Nephron (organoid): ENCODE results near the gene SORBS1.
"Not testable (repeated sequence)": the region's sequence is repeated elsewhere in the genome, so short reads cannot be mapped to it uniquely, and the experiment has no call there.

Experiments used
- H3K27ac Mint-ChIP-seq, 3 experiments: 2 replicates each; pipeline ENCODE4 v1.8.0; 2020; ENCODE audit warnings: mixed read lengths in 3 of 3, mild to moderate bottlenecking in 2 of 3, moderate library complexity in 1 of 3
- H3K27me3 Mint-ChIP-seq: 2 replicates; pipeline ENCODE4 v1.8.0; 2021; ENCODE audit warnings: low read depth, mild to moderate bottlenecking, moderate library complexity, mixed read lengths
- H3K36me3 Mint-ChIP-seq: 2 replicates; pipeline ENCODE4 v1.8.0; 2020; ENCODE audit warnings: low read depth, mixed read lengths
- H3K4me1 Mint-ChIP-seq: 2 replicates; pipeline ENCODE4 v1.8.0; 2020; ENCODE audit warnings: mixed read lengths
- H3K4me3 Mint-ChIP-seq, 3 experiments: 2 replicates each; pipeline ENCODE4 v1.8.0; 2020; ENCODE audit warnings: mild to moderate bottlenecking in 3 of 3, mixed read lengths in 3 of 3, moderate library complexity in 2 of 3
- H3K9me3 Mint-ChIP-seq: 2 replicates; pipeline ENCODE4 v1.8.0; 2020; ENCODE audit warnings: mixed read lengths
- TF ChIP-seq, protein P1 (sequence below), 3 experiments: fragments of 200-600 bp; sonication (generic); IDR thresholded peaks; one replicate each; pipeline ENCODE4 v1.5.0; 2021; ENCODE audit warnings: antibody characterized with exemption in 3 of 3; ENCODE audit not compliant: unreplicated experiment in 3 of 3

Gene SORBS1

DNA sequence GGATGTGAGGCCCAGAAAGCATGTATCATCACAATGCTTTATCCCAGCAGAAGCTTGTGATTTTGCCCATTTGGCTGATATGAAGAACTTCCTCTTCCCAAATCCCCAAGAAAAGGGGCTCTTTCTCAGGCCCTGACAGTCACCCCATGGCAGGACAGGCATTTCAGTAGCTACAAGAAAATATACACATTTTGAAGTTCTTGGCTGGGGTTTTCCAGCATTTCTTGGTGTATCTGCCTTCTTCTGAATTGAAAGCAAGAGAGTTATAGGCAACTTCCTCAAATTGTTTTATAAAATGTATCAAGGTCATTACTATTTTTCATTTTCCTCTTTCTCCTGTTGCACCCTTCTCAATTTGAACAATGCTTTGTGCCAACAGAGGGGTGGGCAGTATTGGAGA lies 207.1 kb downstream of the SORBS1 start:
- TF ChIP-seq, protein P1, sequence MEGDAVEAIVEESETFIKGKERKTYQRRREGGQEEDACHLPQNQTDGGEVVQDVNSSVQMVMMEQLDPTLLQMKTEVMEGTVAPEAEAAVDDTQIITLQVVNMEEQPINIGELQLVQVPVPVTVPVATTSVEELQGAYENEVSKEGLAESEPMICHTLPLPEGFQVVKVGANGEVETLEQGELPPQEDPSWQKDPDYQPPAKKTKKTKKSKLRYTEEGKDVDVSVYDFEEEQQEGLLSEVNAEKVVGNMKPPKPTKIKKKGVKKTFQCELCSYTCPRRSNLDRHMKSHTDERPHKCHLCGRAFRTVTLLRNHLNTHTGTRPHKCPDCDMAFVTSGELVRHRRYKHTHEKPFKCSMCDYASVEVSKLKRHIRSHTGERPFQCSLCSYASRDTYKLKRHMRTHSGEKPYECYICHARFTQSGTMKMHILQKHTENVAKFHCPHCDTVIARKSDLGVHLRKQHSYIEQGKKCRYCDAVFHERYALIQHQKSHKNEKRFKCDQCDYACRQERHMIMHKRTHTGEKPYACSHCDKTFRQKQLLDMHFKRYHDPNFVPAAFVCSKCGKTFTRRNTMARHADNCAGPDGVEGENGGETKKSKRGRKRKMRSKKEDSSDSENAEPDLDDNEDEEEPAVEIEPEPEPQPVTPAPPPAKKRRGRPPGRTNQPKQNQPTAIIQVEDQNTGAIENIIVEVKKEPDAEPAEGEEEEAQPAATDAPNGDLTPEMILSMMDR (IDR thresholded peaks at IDR 0.05; ENCODE audit: unreplicated experiment in 3 of 3) = no peak
- peaks cover 16% of the 10 kb centered on the region for H3K36me3 Mint-ChIP-seq
- H3K27me3 Mint-ChIP-seq = peaks cover 4% of the 10 kb centered on the region
- no peak overlapping the region for H3K27ac Mint-ChIP-seq
- H3K4me1 Mint-ChIP-seq = peaks cover 5% of the 10 kb centered on the region
- no peaks in the 10 kb centered on the region for H3K9me3 Mint-ChIP-seq
- H3K4me3 Mint-ChIP-seq = no peak overlapping the region

DNA sequence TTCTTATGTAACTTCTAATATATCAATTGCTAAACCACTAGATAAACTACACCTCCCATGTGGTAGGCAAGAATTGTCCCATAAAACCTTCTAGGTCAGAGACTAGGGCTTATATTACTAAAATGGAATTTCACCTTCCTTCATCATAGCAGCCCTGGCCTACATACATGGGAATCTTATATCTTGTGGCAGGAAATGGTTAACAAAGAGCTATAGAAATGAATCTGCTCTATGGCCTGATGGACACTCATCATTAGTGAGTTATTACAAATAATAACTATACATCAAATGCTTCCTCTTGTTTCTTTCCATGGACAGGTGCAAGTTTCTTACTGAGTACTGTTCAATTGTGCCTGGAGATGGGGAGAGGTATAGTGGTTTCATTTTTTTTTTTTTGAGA lies 208.0 kb downstream of the SORBS1 start:
- H3K36me3 Mint-ChIP-seq = peaks cover 16% of the 10 kb centered on the region
- no peak overlapping the region for H3K27ac Mint-ChIP-seq
- H3K9me3 Mint-ChIP-seq = no peaks in the 10 kb centered on the region
- H3K4me1 Mint-ChIP-seq = peaks cover 5% of the 10 kb centered on the region
- H3K27me3 Mint-ChIP-seq = peaks cover 4% of the 10 kb centered on the region
- no peak overlapping the region for H3K4me3 Mint-ChIP-seq
- TF ChIP-seq, protein P1 (IDR thresholded peaks at IDR 0.05; ENCODE audit: unreplicated experiment in 3 of 3) = no peak

DNA sequence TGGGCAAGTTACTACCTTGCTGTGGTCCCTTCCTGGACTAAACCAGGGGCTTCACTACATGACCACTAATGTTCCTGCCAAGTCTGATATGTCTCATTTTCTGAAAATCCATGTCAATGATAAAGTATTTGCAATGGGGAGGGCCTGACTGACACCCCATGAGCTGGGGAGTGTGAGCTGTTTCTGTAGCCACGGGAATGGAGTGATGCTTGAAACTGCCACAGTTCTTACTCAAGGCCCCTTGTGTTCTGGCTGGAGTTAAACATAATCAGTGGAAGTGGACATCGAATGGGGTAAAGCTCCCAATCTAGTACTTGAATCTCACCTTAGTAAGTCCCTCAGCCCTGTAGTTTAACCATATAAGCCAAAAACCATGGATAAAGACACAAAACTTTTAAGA lies 208.5 kb downstream of the SORBS1 start:
- no peaks in the 10 kb centered on the region for H3K9me3 Mint-ChIP-seq
- TF ChIP-seq, protein P1 (IDR thresholded peaks at IDR 0.05; ENCODE audit: unreplicated experiment in 3 of 3) = no peak
- H3K4me1 Mint-ChIP-seq = peaks cover 5% of the 10 kb centered on the region
- no peak overlapping the region for H3K4me3 Mint-ChIP-seq
- peaks cover 4% of the 10 kb centered on the region for H3K27me3 Mint-ChIP-seq
- no peak overlapping the region for H3K27ac Mint-ChIP-seq
- peaks cover 16% of the 10 kb centered on the region for H3K36me3 Mint-ChIP-seq

DNA sequence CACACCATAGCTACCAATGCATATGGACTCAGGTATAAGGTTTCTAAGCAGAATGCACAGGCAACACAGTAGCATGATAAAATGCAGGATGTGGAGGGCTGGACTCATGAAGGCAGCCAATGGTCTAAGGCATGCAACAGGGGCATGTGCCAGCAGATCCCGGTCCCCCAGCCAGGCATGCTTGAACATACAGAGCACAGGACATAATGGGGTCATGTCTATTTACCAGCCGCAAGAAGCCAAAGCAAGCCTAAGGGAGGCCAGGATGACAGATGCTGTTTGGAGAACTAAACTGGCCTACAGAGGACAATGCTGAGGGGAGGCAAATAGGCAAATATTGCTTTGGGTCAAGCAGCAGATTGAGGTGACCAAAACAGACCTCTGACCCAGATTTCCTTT lies 210.3 kb downstream of the SORBS1 start:
- Mint-ChIP-seq H3K4me3 (no peak overlapping the region), H3K27ac (no peak overlapping the region), H3K9me3 (no peaks in the 10 kb centered on the region), H3K4me1 (peaks cover 5% of the 10 kb centered on the region), H3K36me3 (peaks cover 8% of the 10 kb centered on the region), H3K27me3 (peaks cover 4% of the 10 kb centered on the region)
- TF ChIP-seq, protein P1 (IDR thresholded peaks at IDR 0.05; ENCODE audit: unreplicated experiment in 3 of 3) = no peak

DNA sequence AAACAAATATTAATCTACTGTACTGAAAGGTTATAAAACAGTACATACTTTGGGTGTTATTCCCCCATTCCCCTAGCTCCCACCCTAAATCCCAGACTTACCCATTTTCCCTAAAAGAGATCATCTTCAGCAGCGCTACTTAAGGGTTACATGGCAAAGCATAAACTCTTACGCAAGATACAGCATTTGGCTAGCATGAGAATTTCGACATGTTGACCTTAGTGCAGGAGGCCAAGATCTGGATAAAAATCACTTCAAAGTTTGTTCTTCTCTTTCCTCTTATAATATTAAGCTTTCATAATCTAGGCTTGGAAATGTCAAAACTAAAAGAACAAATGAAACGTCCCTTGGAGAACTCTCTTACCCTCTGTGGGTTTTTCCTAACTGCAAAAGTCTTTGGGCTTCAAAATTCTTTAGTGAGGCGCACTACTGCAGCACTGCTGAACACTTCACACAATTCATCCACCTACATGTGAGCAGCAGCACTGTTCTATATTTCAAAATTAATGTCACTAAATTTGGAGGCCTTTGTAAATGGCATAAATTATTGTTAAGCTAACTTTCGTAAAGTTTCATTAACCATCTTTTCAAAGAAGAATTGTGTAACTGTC lies 210.8 kb downstream of the SORBS1 start:
- Mint-ChIP-seq H3K4me1 (peaks cover 5% of the 10 kb centered on the region), H3K27ac (no peak overlapping the region), H3K4me3 (no peak overlapping the region), H3K27me3 (peaks cover 3% of the 10 kb centered on the region), H3K36me3 (peaks cover 6% of the 10 kb centered on the region), H3K9me3 (no peaks in the 10 kb centered on the region)
- TF ChIP-seq, protein P1 (IDR thresholded peaks at IDR 0.05; ENCODE audit: unreplicated experiment in 3 of 3) = no peak

DNA sequence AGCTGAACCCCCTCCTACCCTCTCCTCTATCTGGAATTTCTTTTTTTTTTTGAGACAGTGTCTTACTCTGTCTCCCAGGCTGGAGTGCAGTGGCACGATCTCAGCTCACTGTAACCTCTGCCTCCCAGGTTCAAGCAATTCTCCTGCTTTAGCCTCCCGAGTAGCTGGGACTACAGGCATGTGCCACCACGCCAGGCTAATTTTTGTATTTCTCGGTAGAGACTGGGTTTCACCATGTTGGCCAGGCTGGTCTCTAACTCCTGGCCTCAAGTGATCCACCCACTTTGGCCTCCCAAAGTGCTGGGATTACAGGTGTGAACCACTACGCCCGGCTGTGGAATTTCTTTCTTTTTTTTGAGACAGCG lies 213.8 kb downstream of the SORBS1 start:
- not testable (repeated sequence) for H3K27me3 Mint-ChIP-seq, H3K36me3 Mint-ChIP-seq, H3K9me3 Mint-ChIP-seq, H3K4me3 Mint-ChIP-seq, H3K27ac Mint-ChIP-seq, H3K4me1 Mint-ChIP-seq
